Brain pericyte (primary cell): ENCODE results near the gene XXYLT1.

Experiments
- DNase-seq: peaks from one replicate; pipeline ENCODE4 v3.0.0-alpha.2; 2012; ENCODE audit warnings: low read depth, low spot score

XXYLT1 gene

GRCh38 chr3:195131176-195131575 lies 139.8 kb downstream of the XXYLT1 start:
- no peak for DNase-seq

GRCh38 chr3:195129644-195130492 lies 141.1 kb downstream of the XXYLT1 start:
- DNase-seq, result no peak

- DNase-seq, result no peak
These were observed 141.8 kb downstream of the XXYLT1 start for GRCh38 chr3:195129072-195129643.

GRCh38 chr3:195128255-195129071 lies 142.5 kb downstream of the XXYLT1 start:
- DNase-seq, result no peak

- DNase-seq, result no peak
These were observed 144.8 kb downstream of the XXYLT1 start for GRCh38 chr3:195126056-195126605.

GRCh38 chr3:195125646-195126045 lies 145.3 kb downstream of the XXYLT1 start:
- DNase-seq, result no peak

- DNase-seq, result no peak
These were observed 146.5 kb downstream of the XXYLT1 start for GRCh38 chr3:195124378-195124992.

GRCh38 chr3:195123281-195123691 lies 147.7 kb downstream of the XXYLT1 start:
- DNase-seq, result no peak

GRCh38 chr3:195122261-195122660 lies 148.7 kb downstream of the XXYLT1 start:
- no peak for DNase-seq

GRCh38 chr3:195120267-195120601 lies 150.7 kb downstream of the XXYLT1 start:
- DNase-seq, result no peak

- peak; percentile 91 for DNase-seq
These were observed 151.3 kb downstream of the XXYLT1 start for GRCh38 chr3:195119461-195120266.

GRCh38 chr3:195118671-195119070 lies 152.3 kb downstream of the XXYLT1 start:
- no peak for DNase-seq

- no peak for DNase-seq
These were observed 152.9 kb downstream of the XXYLT1 start for GRCh38 chr3:195117978-195118581.

- no peak for DNase-seq
These were observed 154.4 kb downstream of the XXYLT1 start for GRCh38 chr3:195116407-195117185.

GRCh38 chr3:195115600-195116406 lies 155.2 kb downstream of the XXYLT1 start:
- DNase-seq, result no peak

GRCh38 chr3:195114786-195115599 lies 156.0 kb downstream of the XXYLT1 start:
- no peak for DNase-seq

- DNase-seq, result no peak
These were observed 157.2 kb downstream of the XXYLT1 start for GRCh38 chr3:195113536-195114425.
